ENCODE results near the gene CEP112. TPM values are rescaled to one million over a fixed set of nuclear protein-coding genes. Genes with fewer than 3 reads are reported as not detected.
A peak's percentile ranks its signal among the peaks of the same experiment; 100 is the strongest.

CEP112 gene
- polyA plus RNA-seq, 12 donors, result 7.2 to 23.3 (median 18.0) TPM; not detected in 1

- no peak for DNase-seq
These were observed 592.3 kb downstream of the CEP112 start for GRCh38 chr17:65599650-65600049.

DNA sequence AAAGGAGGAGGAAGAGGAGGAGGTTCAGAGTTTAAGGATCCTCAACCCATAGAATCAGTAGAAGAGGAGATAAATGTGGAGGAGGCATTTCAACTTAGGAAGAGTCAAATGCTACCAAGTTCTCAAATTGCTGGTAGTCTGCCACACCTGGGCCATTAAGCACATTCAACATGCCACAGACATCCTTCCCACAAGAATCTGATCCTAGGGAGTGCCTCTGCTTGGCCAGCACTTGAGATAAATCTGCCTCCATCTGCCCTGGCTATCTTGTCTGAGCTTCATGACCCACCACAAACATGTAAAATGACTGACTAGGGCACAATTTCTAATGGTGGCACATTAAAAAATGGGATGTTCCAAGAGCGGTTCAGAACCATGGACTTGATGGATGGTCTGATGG is 593.2 kb downstream of the CEP112 start:
- DNase-seq, result no peak

GRCh38 chr17:65595071-65595656 is 596.8 kb downstream of the CEP112 start:
- no peak for DNase-seq

- peak; percentile 20 for DNase-seq
These were observed 597.8 kb downstream of the CEP112 start for GRCh38 chr17:65593855-65594845.

DNA sequence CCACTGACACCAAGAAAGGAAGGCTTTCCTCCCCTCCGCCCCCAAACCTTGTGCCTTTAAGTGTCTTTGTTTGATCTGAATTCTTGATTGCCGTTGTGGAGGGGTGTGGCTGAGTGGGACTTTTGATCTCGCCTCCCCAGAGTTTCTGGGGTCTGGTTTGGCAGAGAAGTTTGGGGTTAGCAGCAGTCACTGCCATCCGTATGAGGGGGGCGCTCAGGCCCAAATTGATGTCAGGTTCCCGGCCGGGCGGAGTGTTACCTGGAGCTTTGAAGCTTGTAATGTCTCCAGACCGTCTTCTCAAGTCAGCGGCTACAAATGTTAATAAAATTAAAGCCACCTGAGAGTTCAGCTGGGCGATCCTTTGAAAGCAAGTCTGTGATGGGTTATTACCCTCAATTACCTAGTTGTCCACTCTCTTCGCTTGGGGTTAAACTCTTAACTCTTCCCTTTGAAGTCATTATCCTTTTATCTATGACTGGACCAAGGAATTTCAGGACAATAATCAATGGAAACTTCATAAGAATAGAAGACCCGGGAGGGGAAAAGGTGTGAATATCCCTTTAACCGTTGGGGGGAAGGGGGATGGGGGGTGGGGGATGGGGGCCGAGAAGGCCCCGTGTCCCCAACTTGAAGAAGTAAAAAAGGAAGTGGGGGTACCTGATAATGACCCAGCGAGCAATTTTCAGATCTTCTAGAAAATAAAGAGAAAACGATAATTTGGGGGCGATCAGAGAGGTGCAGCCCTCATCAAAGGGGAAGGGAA is 598.7 kb downstream of the CEP112 start:
- DNase-seq, result no peak

GRCh38 chr17:65592125-65592965 is 599.6 kb downstream of the CEP112 start:
- DNase-seq, result no peak

- no peak for DNase-seq
These were observed 602.6 kb downstream of the CEP112 start for GRCh38 chr17:65589321-65589720.

GRCh38 chr17:65588181-65588808 is 603.6 kb downstream of the CEP112 start:
- no peak for DNase-seq

DNA sequence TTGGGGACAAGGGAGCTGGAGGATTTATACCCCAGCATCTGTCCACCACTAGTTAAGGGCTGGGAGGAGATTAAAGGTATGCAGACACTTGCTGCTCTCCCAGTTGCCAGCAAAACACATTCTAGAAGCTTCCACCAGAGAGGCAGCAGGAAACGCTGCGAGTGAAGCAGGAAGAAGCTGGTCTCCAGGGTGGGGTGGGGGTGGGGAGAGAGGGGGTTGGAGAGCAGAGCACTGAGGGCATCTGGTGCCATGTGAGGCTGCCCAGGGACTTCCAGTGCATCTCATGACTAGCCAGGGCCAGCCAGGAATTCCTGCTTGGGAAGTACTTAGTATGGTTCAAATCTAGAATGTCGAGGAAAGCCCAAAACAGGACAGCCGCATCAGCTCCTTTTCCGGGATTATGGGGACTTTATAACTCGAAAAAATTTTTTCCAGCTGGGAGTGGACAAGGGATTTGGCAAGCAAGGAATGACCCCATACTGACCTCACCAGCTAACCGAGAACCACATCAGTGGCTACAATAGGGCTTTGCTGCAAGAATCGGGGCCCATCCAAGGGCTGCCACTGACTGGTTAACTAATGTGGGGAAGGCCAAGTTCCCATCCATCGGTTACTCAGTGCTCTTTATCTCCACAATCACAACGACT is 604.3 kb downstream of the CEP112 start:
- DNase-seq, result no peak

DNA sequence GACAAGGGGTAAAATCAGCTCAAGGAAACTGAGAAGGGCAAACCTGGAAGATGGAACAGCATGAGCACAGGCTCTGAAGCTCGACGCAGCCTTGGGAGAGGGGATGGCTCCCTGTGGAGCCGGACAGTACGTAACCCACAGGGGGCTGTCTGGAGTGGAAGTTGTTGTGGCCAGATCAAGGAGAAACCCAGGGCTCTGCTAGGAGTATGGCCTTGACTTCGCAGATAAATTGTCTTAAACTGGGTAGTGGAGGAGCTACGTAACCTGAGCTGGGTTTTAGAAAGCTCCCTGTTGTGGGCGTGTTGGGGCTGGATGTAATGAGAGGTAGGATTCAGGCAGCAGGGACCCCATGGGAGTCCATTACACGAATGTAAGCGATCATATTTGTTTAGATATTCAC is 605.0 kb downstream of the CEP112 start:
- no peak for DNase-seq

Other genes starting within 250 kb of the CEP112 start
- gene APOH, start 37.3 kb upstream of the CEP112 start, polyA plus RNA-seq (ENCODE audit: insufficient read length in 12 of 12), result 10 to 100 TPM in 1 of 12 donors, 1 to 10 TPM in 2, under 1 TPM in 5, not detected in 4; 0.27 to 19.8 (median 0.60) TPM
- 1 to 10 TPM in 11 of 12 donors, not detected in 1; 2.5 to 9.1 (median 3.4) TPM for gene PRKCA, start 110.5 kb upstream of the CEP112 start, polyA plus RNA-seq (ENCODE audit: insufficient read length in 12 of 12)